Activated CD4-positive, alpha-beta T cell treated with anti-CD3 and anti-CD28 coated beads, Interleukin-2, amount 50 U/mL, for 1 hour (primary cell): Measurements from ENCODE around the gene EEA1.

ENCODE experiments used
- DNase-seq: peaks from one replicate; pipeline ENCODE4 v3.0.0-alpha.2; 2020

The EEA1 gene

GRCh38 chr12:92740411-92740810 lies 188.7 kb downstream of the EEA1 start:
- no peak for DNase-seq

DNA sequence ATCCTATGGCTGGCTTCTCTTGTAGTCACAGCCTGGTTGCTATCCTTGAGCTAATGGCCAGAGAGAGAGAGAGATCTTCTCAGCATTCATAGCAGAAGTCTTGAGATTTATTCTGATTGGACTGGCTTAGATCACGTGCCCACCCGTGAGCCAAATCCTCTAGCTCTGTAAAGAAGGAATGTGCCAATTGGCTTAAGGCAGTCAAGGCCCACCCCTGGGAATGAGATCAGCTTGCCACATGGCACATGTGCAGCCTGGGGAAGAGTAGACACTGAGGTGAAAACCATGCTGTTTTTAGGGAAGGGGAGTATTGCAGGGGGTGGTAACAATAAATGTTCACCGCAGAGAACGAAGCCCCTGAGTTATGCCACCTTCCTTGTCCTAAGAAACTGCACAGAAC lies 190.0 kb downstream of the EEA1 start:
- DNase-seq, result no peak

GRCh38 chr12:92737855-92738850 lies 190.9 kb downstream of the EEA1 start:
- no peak for DNase-seq

GRCh38 chr12:92736605-92737004 lies 192.5 kb downstream of the EEA1 start:
- DNase-seq, result no peak

DNA sequence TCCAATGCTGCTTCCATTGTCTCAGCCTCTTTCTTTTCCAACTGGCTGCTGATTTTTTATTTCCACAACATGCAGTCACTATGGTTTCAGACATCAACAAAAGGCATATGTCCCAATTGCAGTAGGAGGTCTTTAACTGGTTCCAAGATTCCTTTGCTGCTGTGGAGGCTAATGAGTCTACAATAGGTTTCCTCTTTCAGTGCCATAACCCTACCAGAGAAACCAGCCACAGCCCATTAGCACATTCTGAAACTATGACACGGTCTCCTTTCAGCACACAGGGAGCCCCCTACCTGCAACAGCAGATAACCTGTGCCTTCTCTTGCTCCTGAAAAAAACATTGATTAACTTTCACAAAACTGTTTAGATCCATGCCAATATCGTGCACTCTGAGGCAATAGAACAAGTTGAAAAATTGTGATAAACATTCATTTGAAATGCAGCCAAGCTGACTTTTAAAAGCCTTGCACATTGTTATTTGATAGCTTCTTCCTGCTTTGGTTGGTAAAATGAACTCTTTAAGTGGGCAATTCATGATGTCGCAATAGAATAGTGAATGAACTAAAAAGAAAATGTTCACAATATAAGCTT lies 193.9 kb downstream of the EEA1 start:
- no peak for DNase-seq

DNA sequence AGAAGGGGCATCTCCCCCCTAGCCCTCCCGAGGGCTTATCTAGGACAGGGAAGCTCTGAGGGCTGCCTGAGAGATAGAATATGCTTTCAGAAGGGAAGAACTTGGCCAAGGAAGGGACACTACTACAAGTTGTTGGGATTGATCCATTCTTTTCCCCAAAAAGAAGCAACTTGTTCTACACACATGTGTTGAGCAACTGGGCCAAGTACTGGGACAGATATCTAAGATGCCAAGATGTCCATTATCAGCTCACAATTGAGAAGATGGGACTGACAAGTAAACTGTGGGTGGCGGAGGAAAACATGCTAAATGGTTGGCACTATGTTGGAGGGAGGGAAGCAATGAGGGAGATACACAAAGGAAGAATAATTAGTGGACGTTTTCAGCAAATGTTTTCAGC lies 195.4 kb downstream of the EEA1 start:
- no peak for DNase-seq

GRCh38 chr12:92733181-92733580 lies 195.9 kb downstream of the EEA1 start:
- DNase-seq, result no peak

GRCh38 chr12:92732716-92733115 lies 196.4 kb downstream of the EEA1 start:
- no peak for DNase-seq

DNA sequence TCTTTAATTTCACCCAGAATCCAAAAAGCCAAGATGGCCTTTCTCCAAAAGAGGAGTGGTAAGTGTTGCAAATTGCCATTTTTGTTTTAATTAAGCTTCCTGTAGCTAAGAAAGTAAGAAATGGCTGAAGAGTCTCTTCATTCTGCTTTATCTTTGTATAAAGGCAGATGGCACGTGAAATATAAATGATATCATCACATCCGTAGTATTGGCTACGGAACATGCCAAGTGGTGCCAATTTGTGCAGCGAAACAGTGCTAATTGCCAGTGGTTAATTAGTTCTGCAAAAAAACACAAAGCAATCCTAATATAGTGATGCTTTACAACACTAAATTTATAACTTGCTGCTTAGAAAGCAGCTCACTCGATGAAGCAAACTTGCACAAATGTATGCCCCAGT lies 196.9 kb downstream of the EEA1 start:
- no peak for DNase-seq

GRCh38 chr12:92730758-92731157 lies 198.3 kb downstream of the EEA1 start:
- DNase-seq, result no peak

- no peak for DNase-seq
Observed at GRCh38 chr12:92729773-92730305, 199.3 kb downstream of the EEA1 start.

DNA sequence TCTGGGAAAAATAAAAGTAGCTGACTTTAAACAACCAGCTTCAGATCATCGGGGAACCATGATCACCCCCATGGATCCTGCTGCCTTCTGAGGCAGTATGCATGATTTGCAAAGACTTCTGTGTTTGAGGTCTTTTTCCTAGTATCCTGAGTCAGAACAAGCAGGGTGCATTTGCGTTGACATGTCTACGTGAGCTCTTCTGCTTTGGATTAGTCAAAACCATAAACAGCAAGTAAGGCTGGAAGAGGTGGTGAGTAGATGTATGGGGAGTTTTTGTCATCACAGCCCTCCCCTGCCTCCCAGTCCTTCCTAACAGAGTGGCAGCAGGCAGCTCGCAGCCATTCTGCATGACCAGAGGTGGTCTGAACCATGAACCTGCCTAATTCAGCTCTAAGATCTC lies 202.2 kb downstream of the EEA1 start:
- no peak for DNase-seq

DNA sequence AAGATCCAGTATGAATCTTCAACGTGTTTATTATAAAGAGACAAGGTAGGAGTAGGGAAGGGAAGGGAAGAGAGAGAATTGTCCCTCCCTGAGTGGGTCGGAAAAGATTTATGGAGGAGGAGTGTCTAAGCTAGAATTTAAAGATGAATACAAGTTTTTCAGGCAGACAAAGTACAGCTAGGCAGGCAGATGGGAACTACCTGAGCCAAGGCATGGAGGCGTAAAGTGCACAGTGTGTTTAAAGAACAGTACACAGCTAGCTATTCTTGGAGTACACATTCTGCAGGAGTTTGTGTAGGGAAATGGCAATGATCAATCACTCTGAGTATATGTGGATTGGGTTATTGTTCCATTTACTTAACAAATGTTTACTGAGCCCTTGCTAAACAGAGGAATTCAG lies 206.2 kb downstream of the EEA1 start:
- no peak for DNase-seq

GRCh38 chr12:92721656-92722055 lies 207.4 kb downstream of the EEA1 start:
- DNase-seq, result no peak

GRCh38 chr12:92721130-92721529 lies 208.0 kb downstream of the EEA1 start:
- DNase-seq, result no peak
